Measurements from ENCODE around the gene MGLL. TPM values are rescaled to one million over a fixed set of nuclear protein-coding genes. Genes with fewer than 3 reads are reported as not detected.

Gene MGLL
- total RNA-seq, 1 donor from 2014 or later = 11.3 TPM

- no peak for DNase-seq (ENCODE audit: low read depth, low spot score)
- peaks cover 32% of the 10 kb centered on the region for H3K4me1 Mint-ChIP-seq
- H3K27me3 Mint-ChIP-seq (ENCODE audit: low read depth) = no peaks in the 10 kb centered on the region
- H3K9me3 Mint-ChIP-seq = peaks cover 7% of the 10 kb centered on the region
- H3K4me3 Mint-ChIP-seq = no peak overlapping the region
- TF ChIP-seq CTCF (conservative IDR thresholded peaks at IDR 0.05) = no peak
- H3K36me3 Mint-ChIP-seq (ENCODE audit: low read depth) = peaks cover 4% of the 10 kb centered on the region
- peak overlapping the region; percentile 63 for H3K27ac Mint-ChIP-seq (ENCODE audit: unreplicated experiment)
Observed at GRCh38 chr3:127769284-127770081, 52.8 kb downstream of the MGLL start.

GRCh38 chr3:127768346-127769008, 53.8 kb downstream of the MGLL start:
- Mint-ChIP-seq H3K9me3 (peaks cover 7% of the 10 kb centered on the region), H3K4me3 (no peak overlapping the region), H3K4me1 (peaks cover 23% of the 10 kb centered on the region), H3K27me3 (ENCODE audit: low read depth) (no peaks in the 10 kb centered on the region), H3K36me3 (ENCODE audit: low read depth) (peaks cover 4% of the 10 kb centered on the region), H3K27ac (ENCODE audit: unreplicated experiment) (no peak overlapping the region)
- DNase-seq (ENCODE audit: low read depth, low spot score) = no peak
- no peak for TF ChIP-seq CTCF (conservative IDR thresholded peaks at IDR 0.05)

- Mint-ChIP-seq H3K36me3 (ENCODE audit: low read depth) (peaks cover 4% of the 10 kb centered on the region), H3K27ac (ENCODE audit: unreplicated experiment) (no peak overlapping the region), H3K9me3 (peaks cover 7% of the 10 kb centered on the region), H3K4me3 (no peak overlapping the region), H3K27me3 (ENCODE audit: low read depth) (no peaks in the 10 kb centered on the region), H3K4me1 (peaks cover 20% of the 10 kb centered on the region)
- no peak for TF ChIP-seq CTCF (conservative IDR thresholded peaks at IDR 0.05)
- DNase-seq (ENCODE audit: low read depth, low spot score) = no peak
Observed at GRCh38 chr3:127767126-127767525, 55.2 kb downstream of the MGLL start.

GRCh38 chr3:127765735-127766134, 56.6 kb downstream of the MGLL start:
- TF ChIP-seq CTCF (conservative IDR thresholded peaks at IDR 0.05) = no peak
- Mint-ChIP-seq H3K9me3 (peaks cover 7% of the 10 kb centered on the region), H3K27me3 (ENCODE audit: low read depth) (no peaks in the 10 kb centered on the region), H3K36me3 (ENCODE audit: low read depth) (peaks cover 4% of the 10 kb centered on the region), H3K4me3 (no peak overlapping the region), H3K4me1 (peaks cover 24% of the 10 kb centered on the region), H3K27ac (ENCODE audit: unreplicated experiment) (no peak overlapping the region)
- DNase-seq (ENCODE audit: low read depth, low spot score) = no peak

GRCh38 chr3:127764841-127765362, 57.4 kb downstream of the MGLL start:
- Mint-ChIP-seq H3K36me3 (ENCODE audit: low read depth) (peaks cover 4% of the 10 kb centered on the region), H3K27me3 (ENCODE audit: low read depth) (no peaks in the 10 kb centered on the region), H3K4me1 (peaks cover 24% of the 10 kb centered on the region), H3K27ac (ENCODE audit: unreplicated experiment) (no peak overlapping the region), H3K4me3 (no peak overlapping the region), H3K9me3 (peaks cover 7% of the 10 kb centered on the region)
- TF ChIP-seq CTCF (conservative IDR thresholded peaks at IDR 0.05) = no peak
- no peak for DNase-seq (ENCODE audit: low read depth, low spot score)
